Keratinocyte (primary cell): ENCODE measurements around the gene DCXR. TPM values are rescaled to one million over a fixed set of nuclear protein-coding genes. Genes with fewer than 3 reads are reported as not detected.

Experiments used
- DNase-seq: peaks from one replicate; pipeline ENCODE4 v3.0.0-alpha.2; 2011; ENCODE audit warnings: low read depth, missing footprints, low spot score
- FAIRE-seq: peaks from 2 replicates; lab custom pipeline; 2011; peaks lifted over from hg19 to GRCh38; lab: Jason Lieb, UNC
- H2AFZ ChIP-seq: 2 replicates; pipeline ENCODE4 v1.6.0; 2012; ENCODE audit warnings: low read length, control low read depth, inconsistent platforms; ENCODE audit not compliant: control insufficient read depth
- H3K27ac ChIP-seq: 2 replicates; pipeline ENCODE4 v1.5.1; 2011; ENCODE audit warnings: low read length; ENCODE audit not compliant: control insufficient read depth, insufficient read depth
- H3K27me3 ChIP-seq: 3 replicates; pipeline ENCODE4 v1.6.0; 2011; ENCODE audit warnings: low read length; ENCODE audit not compliant: control insufficient read depth, insufficient read depth; ENCODE audit errors: extremely low read depth
- H3K36me3 ChIP-seq, 2 experiments: 2 replicates in 1 of 2; 3 replicates in 1 of 2; pipeline ENCODE4 v1.5.1; 2011; ENCODE audit warnings: low read length in 2 of 2, mild to moderate bottlenecking in 1 of 2; ENCODE audit not compliant: control insufficient read depth in 2 of 2, insufficient read depth in 2 of 2; ENCODE audit errors: extremely low read depth in 1 of 2
- H3K4me1 ChIP-seq: 3 replicates; pipeline ENCODE4 v1.5.1; 2011; ENCODE audit warnings: low read length; ENCODE audit not compliant: control insufficient read depth, insufficient read depth; ENCODE audit errors: extremely low read depth
- H3K4me2 ChIP-seq: 3 replicates; pipeline ENCODE4 v1.6.0; 2011; ENCODE audit warnings: low read depth, low read length; ENCODE audit not compliant: control insufficient read depth, insufficient read depth; ENCODE audit errors: extremely low read depth
- H3K4me3 ChIP-seq, 3 experiments: fragments of 200-600 bp in 1 of 3; sonication (generic) in 1 of 3; 2 replicates in 2 of 3; 3 replicates in 1 of 3; pipeline ENCODE4 v1.5.1; 2011 to 2016; ENCODE audit warnings: low read length in 3 of 3, mild to moderate bottlenecking in 3 of 3, control low read depth in 2 of 3, inconsistent platforms in 1 of 3, low read depth in 1 of 3, mixed read lengths in 1 of 3, mixed run types in 1 of 3, moderate library complexity in 1 of 3; ENCODE audit not compliant: control insufficient read depth in 2 of 3, insufficient read depth in 2 of 3; ENCODE audit errors: extremely low read depth in 1 of 3
- H3K79me2 ChIP-seq: 2 replicates; pipeline ENCODE4 v1.6.0; 2012; ENCODE audit warnings: low read length; ENCODE audit not compliant: control insufficient read depth, insufficient read depth
- H3K9ac ChIP-seq: 3 replicates; pipeline ENCODE4 v1.6.0; 2011; ENCODE audit warnings: low read length; ENCODE audit not compliant: control insufficient read depth, insufficient read depth; ENCODE audit errors: extremely low read depth
- H3K9me1 ChIP-seq: 3 replicates; pipeline ENCODE4 v1.6.0; 2011; ENCODE audit warnings: low read length; ENCODE audit not compliant: control insufficient read depth, insufficient read depth; ENCODE audit errors: extremely low read depth
- H3K9me3 ChIP-seq: 2 replicates; pipeline ENCODE4 v1.5.1; 2012; ENCODE audit warnings: low read depth, low read length; ENCODE audit not compliant: control insufficient read depth
- H4K20me1 ChIP-seq: 3 replicates; pipeline ENCODE4 v1.6.0; 2011; ENCODE audit warnings: low read length; ENCODE audit not compliant: control insufficient read depth, insufficient read depth; ENCODE audit errors: extremely low read depth
- CTCF ChIP-seq, 3 experiments: IDR thresholded peaks in 1 of 3; conservative IDR thresholded peaks in 1 of 3; optimal IDR thresholded peaks in 1 of 3; 2 replicates in 2 of 3; 3 replicates in 1 of 3; pipeline versions ENCODE3 to v1.5.1; 2011; ENCODE audit warnings: low read length in 3 of 3, mild to moderate bottlenecking in 3 of 3, moderate library complexity in 2 of 3, control low read depth in 1 of 3, inconsistent platforms in 1 of 3; ENCODE audit not compliant: insufficient read depth in 2 of 3; ENCODE audit errors: extremely low read depth in 1 of 3
- EZH2 ChIP-seq: IDR thresholded peaks from one replicate; pipeline ENCODE4 v1.6.1; 2012; ENCODE audit warnings: inconsistent platforms, mild to moderate bottlenecking, low read length, moderate library complexity
- dilution Hi-C: fragments of 300-500 bp; cut with MboI; formaldehyde crosslinking; loops from one replicate; pipeline ENCODE4 v1.7.0; 2020; ENCODE audit warnings: low sequenced_read_pairs; ENCODE audit not compliant: extremely low pct_ligation_motif_present
- polyA plus RNA-seq, 5 experiments: library from polyadenylated mRNA; depleted of rRNA in 3 of 5; stranded (reverse) in 3 of 5; stranded (forward) in 1 of 5; unstranded in 1 of 5; fragments of >200 nt; gene quantifications; 1 replicate in 1 of 5; 2 replicates in 3 of 5; 3 replicates in 1 of 5; pipeline versions ENCODE4 v1.2.1 to v1.2.3, GENCODE V29; 2011 to 2012; ENCODE audit warnings: missing spikeins in 2 of 5, low read depth in 1 of 5, low replicate concordance in 1 of 5

Gene DCXR
- polyA plus RNA-seq, 1 donor (not counting 4 experiments of a cell fraction or from before 2014, with no cell fraction given): 45.4 TPM

GRCh38 chr17:82051776-82052637 is 14.5 kb upstream of the DCXR start, which contains the start of the genes GPS1 and RFNG:
Gene GPS1 (plus strand): TSS chr17:82051898. CDS start chr17:82051932, 34 bp downstream.
Gene RFNG (minus strand): TSS chr17:82051811. CDS start chr17:82051766, 45 bp downstream.
- Histone ChIP-seq H3K36me3 (peaks cover 24 to 29% of the 10 kb centered on the region in 2 experiments), H3K4me1 (peaks cover 11% of the 10 kb centered on the region), H3K9me3 (no peaks in the 10 kb centered on the region), H3K4me2 (peak within 1 kb of the TSS; percentile 91), H3K27ac (peak within 1 kb of the TSS; percentile 49), H3K27me3 (no peaks in the 10 kb centered on the region), H3K79me2 (peaks cover 25% of the 10 kb centered on the region), H3K9ac (peak within 1 kb of the TSS; percentile 80), H2AFZ (peak within 1 kb of the TSS; percentile 65), H3K4me3 (peak within 1 kb of the TSS; percentile 84 to 95 (median 87)), H3K9me1 (no peaks in the 10 kb centered on the region), H4K20me1 (no peaks in the 10 kb centered on the region)
- dilution Hi-C loops: no loop called here
- FAIRE-seq (no peak), DNase-seq (no peak)
- TF ChIP-seq EZH2 (no peak), CTCF (optimal IDR thresholded peaks at IDR 0.05 in 1 of 3, IDR thresholded peaks at IDR 0.05 in 1 of 3, conservative IDR thresholded peaks at IDR 0.05 in 1 of 3; ENCODE audit: extremely low read depth in 1 of 3, insufficient read depth in 2 of 3, low read length in 3 of 3) (no peak)

DNA sequence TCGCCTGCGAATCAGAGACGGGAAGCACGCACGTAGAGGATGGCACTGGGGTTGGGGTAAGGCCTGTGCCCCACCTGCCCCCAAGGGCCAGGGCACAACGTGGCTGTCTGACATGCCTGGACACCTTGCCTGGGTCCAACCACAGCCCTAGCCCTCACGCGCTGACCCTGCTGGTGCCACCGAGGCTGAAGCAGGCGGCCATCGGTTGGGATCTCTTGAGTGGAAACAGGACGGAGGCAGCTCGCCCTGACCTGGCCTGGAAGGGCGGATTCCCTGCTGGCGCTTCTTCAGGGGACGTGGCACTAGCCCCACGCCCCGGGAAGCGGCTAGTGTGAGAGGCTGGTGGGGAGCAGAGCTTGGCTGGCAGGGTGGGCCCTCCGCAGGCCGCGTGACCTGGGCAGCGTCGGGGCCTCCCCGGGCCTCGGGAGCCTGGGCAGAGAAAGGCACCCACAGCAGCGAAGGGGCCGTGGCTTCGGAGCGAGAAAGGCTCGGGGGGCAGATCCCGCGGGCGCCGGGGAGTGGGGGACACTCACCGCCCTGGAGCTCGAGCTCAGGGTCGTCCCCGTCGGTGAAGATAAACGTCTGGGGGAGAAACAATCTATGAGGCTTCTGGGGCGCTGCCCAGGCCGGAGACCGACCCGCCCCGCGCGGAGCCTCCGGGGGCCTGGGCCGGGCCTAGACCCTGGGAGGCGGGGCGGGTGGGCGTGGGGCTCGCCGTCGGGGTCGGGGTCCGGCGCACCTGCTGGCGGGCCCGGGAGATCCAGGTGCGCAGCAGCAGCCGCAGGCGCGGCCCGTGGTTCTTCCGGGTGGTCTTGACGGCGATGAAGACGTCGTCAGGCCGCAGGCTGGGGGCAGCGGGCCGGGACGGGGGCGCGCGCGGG is 13.5 kb upstream of the DCXR start:
- H3K79me2 ChIP-seq: peaks cover 25% of the 10 kb centered on the region
- H3K27ac ChIP-seq: peak overlapping the region; percentile 8
- H3K9ac ChIP-seq: peak overlapping the region; percentile 80
- H3K9me1 ChIP-seq: no peaks in the 10 kb centered on the region
- H3K36me3 ChIP-seq: peaks cover 15 to 28% of the 10 kb centered on the region in 2 experiments
- H2AFZ ChIP-seq: peak overlapping the region; percentile 65
- H3K9me3 ChIP-seq: no peaks in the 10 kb centered on the region
- no peaks in the 10 kb centered on the region for H4K20me1 ChIP-seq
- H3K4me3 ChIP-seq: peak overlapping the region; percentile 72 to 87 (median 72)
- FAIRE-seq: no peak
- dilution Hi-C loops: no loop called here
- H3K27me3 ChIP-seq: no peaks in the 10 kb centered on the region
- peak overlapping the region; percentile 81 for H3K4me2 ChIP-seq
- DNase-seq: no peak
- H3K4me1 ChIP-seq: peaks cover 11% of the 10 kb centered on the region
- TF ChIP-seq CTCF (optimal IDR thresholded peaks at IDR 0.05 in 1 of 3, IDR thresholded peaks at IDR 0.05 in 1 of 3, conservative IDR thresholded peaks at IDR 0.05 in 1 of 3; ENCODE audit: extremely low read depth in 1 of 3, insufficient read depth in 2 of 3, low read length in 3 of 3): no peak
- no peak for TF ChIP-seq EZH2
